Stimulated activated CD4-positive, alpha-beta T cell treated with anti-CD3 and anti-CD28 coated beads, Interleukin-1b, Interleukin-23, amount 100 ng/mL, for 48 hours (primary cell): ENCODE measurements around the gene ZBTB2.
"Not testable (repeated sequence)": the region's sequence is repeated elsewhere in the genome, so short reads cannot be mapped to it uniquely, and the experiment has no call there.

Source experiments
- DNase-seq: peaks from one replicate; pipeline ENCODE4 v3.0.0-alpha.2; 2020

ZBTB2 gene

GRCh38 chr6:151399679-151400078 is 8.3 kb upstream of the ZBTB2 start:
- DNase-seq = no peak

- DNase-seq = no peak
These were observed 2.1 kb upstream of the ZBTB2 start for GRCh38 chr6:151393410-151393809.

GRCh38 chr6:151392427-151392826 is 1.1 kb upstream of the ZBTB2 start:
- DNase-seq = no peak

GRCh38 chr6:151390851-151391470 is 398 bp downstream of the ZBTB2 start:
- DNase-seq = peak; percentile 79

- peak; percentile 98 for DNase-seq
These were observed 996 bp downstream of the ZBTB2 start for GRCh38 chr6:151390276-151390850.

GRCh38 chr6:151389618-151390275 is 1.6 kb downstream of the ZBTB2 start:
- DNase-seq = no peak

- DNase-seq = no peak
These were observed 2.3 kb downstream of the ZBTB2 start for GRCh38 chr6:151388997-151389617.

GRCh38 chr6:151388236-151388635 is 3.1 kb downstream of the ZBTB2 start:
- no peak for DNase-seq

GRCh38 chr6:151387175-151387970 is 4.0 kb downstream of the ZBTB2 start:
- DNase-seq = no peak

GRCh38 chr6:151385177-151385576 is 6.2 kb downstream of the ZBTB2 start:
- no peak for DNase-seq

- DNase-seq = no peak
These were observed 7.2 kb downstream of the ZBTB2 start for GRCh38 chr6:151384151-151384550.

- not testable (repeated sequence) for DNase-seq
These were observed 8.7 kb downstream of the ZBTB2 start for GRCh38 chr6:151382631-151383030.

GRCh38 chr6:151381722-151382121 is 9.6 kb downstream of the ZBTB2 start:
- no peak for DNase-seq

GRCh38 chr6:151380848-151381205 is 10.5 kb downstream of the ZBTB2 start:
- DNase-seq = no peak

GRCh38 chr6:151379933-151380847 is 11.2 kb downstream of the ZBTB2 start:
- DNase-seq = no peak

GRCh38 chr6:151377095-151377494 is 14.3 kb downstream of the ZBTB2 start:
- DNase-seq = no peak

- DNase-seq = no peak
These were observed 14.9 kb downstream of the ZBTB2 start for GRCh38 chr6:151376440-151376839.

GRCh38 chr6:151375833-151376232 is 15.5 kb downstream of the ZBTB2 start:
- DNase-seq = no peak

- DNase-seq = no peak
These were observed 17.2 kb downstream of the ZBTB2 start for GRCh38 chr6:151374036-151374683.

- DNase-seq = no peak
These were observed 19.2 kb downstream of the ZBTB2 start for GRCh38 chr6:151372164-151372563.

GRCh38 chr6:151370509-151371078 is 20.8 kb downstream of the ZBTB2 start:
- DNase-seq = no peak
